BLaER1 (cell line): Measurements from ENCODE around the gene WFDC5.
"Not testable (repeated sequence)": the region's sequence is repeated elsewhere in the genome, so short reads cannot be mapped to it uniquely, and the experiment has no call there.

Experiments used
- H3K27ac ChIP-seq: shearing (Covaris generic); formaldehyde crosslinking; 2 replicates; pipeline ENCODE4 v1.8.1; 2022
- H3K27me3 ChIP-seq: shearing (Covaris generic); formaldehyde crosslinking; 2 replicates; pipeline ENCODE4 v1.8.1; 2022
- H3K36me3 ChIP-seq: shearing (Covaris generic); formaldehyde crosslinking; 2 replicates; pipeline ENCODE4 v1.8.1; 2022
- H3K4me1 ChIP-seq: shearing (Covaris generic); formaldehyde crosslinking; 2 replicates; pipeline ENCODE4 v1.8.1; 2022
- H3K4me2 ChIP-seq: shearing (Covaris generic); formaldehyde crosslinking; 2 replicates; pipeline ENCODE4 v1.8.1; 2022
- H3K4me3 ChIP-seq: shearing (Covaris generic); formaldehyde crosslinking; 2 replicates; pipeline ENCODE4 v1.8.1; 2022
- H3K9ac ChIP-seq: shearing (Covaris generic); formaldehyde crosslinking; 2 replicates; pipeline ENCODE4 v1.8.1; 2022
- H3K9me3 ChIP-seq: shearing (Covaris generic); formaldehyde crosslinking; 2 replicates; pipeline ENCODE4 v1.8.1; 2022
- H4K20me1 ChIP-seq: shearing (Covaris generic); formaldehyde crosslinking; 2 replicates; pipeline ENCODE4 v1.8.1; 2022
- Cebpa-rat ChIP-seq: shearing (Covaris generic); IDR thresholded peaks from 2 replicates; pipeline ENCODE4 v1.8.1; 2022

WFDC5 gene

GRCh38 chr20:45140836-45141235 is 25.9 kb upstream of the WFDC5 start:
- Histone ChIP-seq H3K4me3 (no peak overlapping the region), H3K27ac (no peak overlapping the region), H3K9me3 (no peaks in the 10 kb centered on the region), H3K4me2 (no peak overlapping the region), H3K9ac (no peak overlapping the region), H3K4me1 (no peaks in the 10 kb centered on the region), H3K36me3 (no peaks in the 10 kb centered on the region), H3K27me3 (no peaks in the 10 kb centered on the region), H4K20me1 (no peaks in the 10 kb centered on the region)
- no peak for TF ChIP-seq Cebpa-rat

DNA sequence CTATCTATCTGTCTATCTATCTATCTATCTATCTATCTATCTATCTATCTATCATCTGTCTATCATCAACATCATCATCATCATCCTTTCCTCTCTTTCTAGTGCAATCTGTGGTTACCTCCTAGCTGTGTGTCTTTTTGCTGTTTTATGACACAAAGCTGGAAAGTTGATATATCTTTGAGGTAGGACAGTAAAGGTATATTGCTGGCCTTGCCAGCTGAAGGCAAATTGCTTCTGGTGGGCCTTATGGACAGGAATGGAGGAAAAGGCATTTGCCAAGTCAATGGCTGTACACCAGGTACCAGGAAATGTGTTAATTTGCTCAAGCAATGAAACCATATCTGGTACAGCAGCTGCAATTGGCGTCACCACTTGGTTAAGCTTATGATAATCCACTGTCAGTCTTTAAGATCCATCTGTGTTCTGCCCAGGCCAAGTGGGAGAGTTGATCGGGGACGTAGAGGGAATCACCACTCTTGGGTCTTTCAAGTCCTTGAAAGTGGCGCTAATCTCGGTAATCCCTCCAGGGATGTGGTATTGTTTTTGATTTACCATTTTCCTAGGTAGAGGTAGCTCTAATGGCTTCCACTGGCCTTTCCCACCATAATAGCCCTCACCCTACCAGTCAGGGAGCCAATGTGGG is 24.9 kb upstream of the WFDC5 start:
- H3K4me3 ChIP-seq, H3K27ac ChIP-seq, H3K36me3 ChIP-seq, H3K27me3 ChIP-seq, H3K4me2 ChIP-seq, H3K4me1 ChIP-seq, H3K9me3 ChIP-seq, H4K20me1 ChIP-seq, H3K9ac ChIP-seq: not testable (repeated sequence)

DNA sequence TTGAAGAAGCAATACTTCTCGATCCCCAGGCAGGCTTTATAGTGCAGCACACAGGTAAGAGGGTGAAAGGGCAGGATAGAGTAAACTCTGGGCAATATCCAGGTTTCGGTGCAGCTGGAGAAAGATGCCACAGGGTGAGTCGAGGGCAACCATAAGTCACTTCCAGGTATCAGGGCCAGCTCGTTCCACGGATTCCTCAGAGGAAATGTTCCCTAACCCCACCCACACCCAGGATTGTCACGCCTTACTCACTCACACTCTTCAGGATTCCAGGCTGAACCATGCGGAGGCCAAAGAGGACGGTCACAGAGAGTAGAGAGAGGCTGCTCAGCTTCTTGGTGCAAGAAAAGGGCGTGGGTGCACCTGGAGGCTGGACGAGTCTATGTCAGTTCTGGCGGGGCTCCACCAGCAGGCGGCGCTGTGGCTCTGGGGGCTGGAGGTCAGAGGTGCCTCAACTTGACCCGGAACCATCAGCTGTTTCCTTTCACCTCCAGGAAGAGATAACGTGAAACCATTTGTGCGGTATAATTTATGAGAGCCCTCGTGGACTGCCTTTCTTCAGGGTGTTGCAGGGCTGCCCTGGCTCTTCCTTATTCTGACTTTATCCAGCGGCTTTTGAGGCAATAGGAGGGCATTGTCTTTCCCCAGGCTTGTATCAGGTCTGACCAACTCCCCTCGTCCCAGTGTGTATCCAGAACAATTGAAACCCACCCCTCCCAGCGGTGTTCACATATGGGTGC is 23.8 kb upstream of the WFDC5 start:
- Histone ChIP-seq H3K36me3 (no peaks in the 10 kb centered on the region), H3K4me3 (no peak overlapping the region), H3K9ac (no peak overlapping the region), H4K20me1 (no peaks in the 10 kb centered on the region), H3K27ac (no peak overlapping the region), H3K27me3 (no peaks in the 10 kb centered on the region), H3K9me3 (no peaks in the 10 kb centered on the region; the same call in 1 of the 2 replicates), H3K4me2 (no peak overlapping the region), H3K4me1 (no peaks in the 10 kb centered on the region)
- no peak for TF ChIP-seq Cebpa-rat

GRCh38 chr20:45136911-45137310 is 21.9 kb upstream of the WFDC5 start:
- Histone ChIP-seq H3K9ac (no peak overlapping the region), H4K20me1 (no peaks in the 10 kb centered on the region), H3K4me1 (no peaks in the 10 kb centered on the region), H3K36me3 (no peaks in the 10 kb centered on the region), H3K27me3 (no peaks in the 10 kb centered on the region), H3K4me2 (no peak overlapping the region), H3K9me3 (no peaks in the 10 kb centered on the region; the same call in 1 of the 2 replicates), H3K4me3 (no peak overlapping the region), H3K27ac (no peak overlapping the region)
- no peak for TF ChIP-seq Cebpa-rat

DNA sequence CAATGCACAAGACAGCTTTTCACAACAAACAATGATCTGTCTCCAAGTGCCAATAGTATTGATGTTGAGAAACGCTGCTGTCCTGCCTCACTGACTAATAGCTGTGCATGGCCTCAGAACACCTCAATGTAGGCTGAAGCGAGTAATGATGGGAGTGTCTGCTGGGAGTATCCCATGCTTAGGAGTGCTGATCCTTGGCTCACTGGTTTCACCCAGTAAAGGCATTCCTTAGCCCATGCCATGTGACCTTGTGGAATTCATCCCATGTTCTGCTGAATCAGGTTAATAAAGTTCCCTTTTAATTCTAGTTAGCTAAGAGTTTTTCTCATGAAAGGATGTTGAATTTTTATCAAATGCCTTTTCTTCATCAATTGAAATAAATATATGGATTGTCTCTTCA is 13.1 kb upstream of the WFDC5 start:
- no peak overlapping the region for H3K27ac ChIP-seq
- H3K27me3 ChIP-seq: no peaks in the 10 kb centered on the region
- TF ChIP-seq Cebpa-rat: no peak
- no peak overlapping the region for H3K4me2 ChIP-seq
- no peaks in the 10 kb centered on the region for H3K36me3 ChIP-seq
- H3K4me1 ChIP-seq: no peaks in the 10 kb centered on the region
- no peak overlapping the region for H3K4me3 ChIP-seq
- H3K9me3 ChIP-seq: no peaks in the 10 kb centered on the region
- no peaks in the 10 kb centered on the region for H4K20me1 ChIP-seq
- no peak overlapping the region for H3K9ac ChIP-seq

DNA sequence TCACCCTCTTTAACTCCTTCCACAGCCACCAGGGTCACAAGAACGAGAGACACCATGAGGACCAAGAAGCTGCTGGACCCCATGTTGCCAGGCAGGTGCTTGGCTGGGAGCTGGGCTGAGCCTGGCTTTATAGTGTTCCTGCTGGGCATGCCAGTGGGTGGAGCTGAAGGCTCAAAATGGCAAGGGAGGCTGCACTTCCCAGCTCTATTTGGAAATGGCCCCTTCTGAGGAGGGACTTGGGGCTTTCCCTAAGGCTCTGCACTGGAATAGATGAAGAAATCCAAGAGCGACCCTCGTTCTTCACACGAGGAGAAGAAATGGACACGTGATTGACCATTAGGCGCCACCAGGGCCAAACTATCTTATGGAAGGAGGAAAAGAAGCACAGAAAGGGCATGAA is 9.4 kb upstream of the WFDC5 start, which contains the start of gene WFDC12:
WFDC12 (minus strand) TSS at position 101 of the 400 bp plus-strand sequence; CDS start at position 83, 18 bp downstream.
- no peaks in the 10 kb centered on the region for H3K4me1 ChIP-seq
- H3K4me3 ChIP-seq: no peak within 1 kb of the TSS
- H3K27me3 ChIP-seq: no peaks in the 10 kb centered on the region
- peaks cover 6% of the 10 kb centered on the region for H3K9me3 ChIP-seq
- H3K36me3 ChIP-seq: no peaks in the 10 kb centered on the region
- H4K20me1 ChIP-seq: no peaks in the 10 kb centered on the region
- no peak within 1 kb of the TSS for H3K9ac ChIP-seq
- no peak within 1 kb of the TSS for H3K27ac ChIP-seq
- no peak for TF ChIP-seq Cebpa-rat
- no peak within 1 kb of the TSS for H3K4me2 ChIP-seq

DNA sequence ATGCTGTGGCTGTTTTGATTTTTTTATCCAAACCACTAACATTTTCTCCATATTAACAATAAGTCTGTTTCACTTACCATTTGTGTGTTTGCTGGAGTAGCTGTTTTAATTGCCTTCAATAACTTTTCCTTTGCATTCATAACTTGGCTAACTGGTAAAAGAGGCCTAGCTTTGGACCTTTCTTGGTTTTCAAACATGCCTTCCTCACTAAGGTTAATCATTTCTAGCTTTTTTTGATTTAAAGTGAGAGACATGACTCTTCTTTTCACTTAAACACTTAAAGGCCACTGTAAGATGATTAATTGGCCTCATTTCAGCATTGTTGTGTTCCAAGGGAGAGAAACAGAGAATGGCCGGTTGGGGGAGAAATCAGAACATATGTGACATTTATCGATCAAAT is 6.4 kb upstream of the WFDC5 start:
- no peaks in the 10 kb centered on the region for H3K4me1 ChIP-seq
- no peaks in the 10 kb centered on the region for H3K27me3 ChIP-seq
- H3K27ac ChIP-seq: no peak overlapping the region
- H3K4me3 ChIP-seq: no peak overlapping the region
- TF ChIP-seq Cebpa-rat: no peak
- H3K9ac ChIP-seq: no peak overlapping the region
- H4K20me1 ChIP-seq: no peaks in the 10 kb centered on the region
- no peak overlapping the region for H3K4me2 ChIP-seq
- H3K9me3 ChIP-seq: peaks cover 6% of the 10 kb centered on the region
- H3K36me3 ChIP-seq: no peaks in the 10 kb centered on the region

DNA sequence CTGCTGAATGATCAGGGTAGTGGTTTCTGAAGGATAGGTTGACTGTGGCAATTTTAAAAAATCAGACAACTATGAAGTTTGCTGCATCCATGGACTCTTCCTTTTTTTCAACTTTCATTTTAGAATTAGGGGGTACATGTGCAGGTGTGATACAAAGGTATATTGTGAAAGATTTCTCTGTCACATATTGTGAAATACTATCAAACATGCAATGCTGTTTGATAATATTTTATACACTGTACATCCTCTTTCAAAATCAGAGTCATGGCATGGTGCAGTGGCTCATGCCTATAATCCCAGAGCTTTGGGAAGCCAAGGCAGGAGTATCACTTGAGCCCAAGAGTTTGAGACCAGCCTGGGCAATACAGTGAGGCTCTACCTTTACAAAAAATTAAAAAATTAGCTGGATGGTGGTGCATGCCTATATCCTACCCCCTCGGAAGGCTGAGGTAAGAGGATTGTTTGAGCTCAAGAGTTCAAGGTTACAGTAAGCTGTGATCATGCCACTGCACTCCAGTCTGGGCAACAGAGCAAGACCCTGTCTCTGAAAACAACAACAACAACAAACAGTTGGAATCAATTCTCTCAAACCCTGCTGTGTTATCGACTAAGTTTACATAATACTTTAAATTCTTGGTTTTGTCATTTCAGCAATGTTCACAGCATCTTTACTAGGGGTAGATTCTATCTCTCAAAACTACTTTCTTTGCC is 4.7 kb upstream of the WFDC5 start:
- no peak for TF ChIP-seq Cebpa-rat
- peaks cover 6% of the 10 kb centered on the region for H3K9me3 ChIP-seq
- no peak overlapping the region for H3K27ac ChIP-seq
- no peaks in the 10 kb centered on the region for H3K4me1 ChIP-seq
- H3K36me3 ChIP-seq: no peaks in the 10 kb centered on the region
- no peaks in the 10 kb centered on the region for H4K20me1 ChIP-seq
- no peak overlapping the region for H3K4me3 ChIP-seq
- H3K9ac ChIP-seq: no peak overlapping the region
- no peak overlapping the region for H3K4me2 ChIP-seq
- no peaks in the 10 kb centered on the region for H3K27me3 ChIP-seq

DNA sequence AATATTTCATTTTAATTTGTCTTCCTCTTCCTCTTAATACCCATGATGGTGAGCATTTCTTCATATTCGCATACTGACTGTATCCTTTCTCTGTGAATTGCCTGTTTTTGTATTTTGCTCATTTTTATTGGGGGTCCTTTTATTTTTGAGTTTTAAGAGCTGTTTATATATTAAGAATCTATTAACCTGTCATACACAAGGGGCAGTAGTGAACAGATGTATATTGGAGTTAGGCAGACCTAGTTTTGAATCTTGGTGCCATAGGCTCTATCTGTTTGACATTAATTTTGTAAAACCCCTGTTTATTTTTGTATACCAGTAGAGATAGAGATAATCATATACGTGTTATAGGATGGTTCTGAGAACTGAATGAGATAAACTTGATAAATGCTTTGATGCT is 3.1 kb upstream of the WFDC5 start:
- H3K9me3 ChIP-seq: peaks cover 6% of the 10 kb centered on the region
- H3K4me2 ChIP-seq: no peak overlapping the region
- no peak overlapping the region for H3K9ac ChIP-seq
- H3K27ac ChIP-seq: no peak overlapping the region
- TF ChIP-seq Cebpa-rat: no peak
- H3K4me1 ChIP-seq: no peaks in the 10 kb centered on the region
- H4K20me1 ChIP-seq: no peaks in the 10 kb centered on the region
- H3K4me3 ChIP-seq: no peak overlapping the region
- no peaks in the 10 kb centered on the region for H3K27me3 ChIP-seq
- no peaks in the 10 kb centered on the region for H3K36me3 ChIP-seq

DNA sequence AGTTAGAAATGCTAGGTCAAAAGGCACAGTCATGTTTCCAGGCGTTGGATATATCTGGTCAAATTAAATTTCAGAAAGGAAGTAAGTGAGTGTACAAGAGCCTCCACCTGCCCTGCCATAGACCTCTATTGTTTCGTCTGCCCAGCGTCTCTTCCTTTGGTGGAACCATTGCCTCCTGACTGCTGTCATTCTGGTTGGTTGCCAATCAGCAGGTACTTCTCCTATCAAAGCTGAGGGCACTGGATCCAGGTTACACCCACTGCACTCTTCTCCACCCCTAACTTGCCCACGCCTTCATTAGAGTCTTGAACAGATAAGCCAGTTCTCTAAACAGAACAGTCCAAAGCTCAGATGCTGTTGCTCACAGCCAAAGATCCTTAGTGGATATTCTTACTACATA is 2.6 kb upstream of the WFDC5 start:
- H3K4me2 ChIP-seq: no peak overlapping the region
- no peaks in the 10 kb centered on the region for H3K4me1 ChIP-seq
- no peak for TF ChIP-seq Cebpa-rat

More for the DNA sequence above, 2.6 kb upstream of the WFDC5 start:
- no peaks in the 10 kb centered on the region for H3K36me3 ChIP-seq
- H4K20me1 ChIP-seq: no peaks in the 10 kb centered on the region
- H3K27me3 ChIP-seq: no peaks in the 10 kb centered on the region
- peaks cover 6% of the 10 kb centered on the region for H3K9me3 ChIP-seq
- no peak overlapping the region for H3K4me3 ChIP-seq
- no peak overlapping the region for H3K27ac ChIP-seq
- no peak overlapping the region for H3K9ac ChIP-seq
